Central memory CD4-positive, alpha-beta T cell (primary cell): ENCODE measurements around the gene NUP93.
"Not testable (repeated sequence)": the region's sequence is repeated elsewhere in the genome, so short reads cannot be mapped to it uniquely, and the experiment has no call there.

Experiments
- DNase-seq: peaks from one replicate; pipeline ENCODE4 v3.0.0; 2022

Gene NUP93

GRCh38 chr16:56852401-56852730 is 122.4 kb downstream of the NUP93 start:
- no peak for DNase-seq

- DNase-seq: no peak
Measured at GRCh38 chr16:56852968-56853367, 123.0 kb downstream of the NUP93 start.

GRCh38 chr16:56855201-56855600 is 125.3 kb downstream of the NUP93 start:
- no peak for DNase-seq

- no peak for DNase-seq
Measured at GRCh38 chr16:56855946-56856345, 126.0 kb downstream of the NUP93 start.

- DNase-seq: no peak
Measured at GRCh38 chr16:56856876-56857447, 127.0 kb downstream of the NUP93 start.

GRCh38 chr16:56858374-56858773 is 128.4 kb downstream of the NUP93 start:
- DNase-seq: no peak

- DNase-seq: no peak
Measured at GRCh38 chr16:56859636-56860035, 129.7 kb downstream of the NUP93 start.

- DNase-seq: peak; percentile 58
Measured at GRCh38 chr16:56860226-56861020, 130.5 kb downstream of the NUP93 start.

GRCh38 chr16:56861092-56861610 is 131.2 kb downstream of the NUP93 start:
- DNase-seq: no peak

- DNase-seq: no peak
Measured at GRCh38 chr16:56861756-56862155, 131.8 kb downstream of the NUP93 start.

GRCh38 chr16:56862776-56863175 is 132.8 kb downstream of the NUP93 start:
- DNase-seq: no peak

- DNase-seq: no peak
Measured at GRCh38 chr16:56864960-56865359, 135.0 kb downstream of the NUP93 start, which contains the start of gene SLC12A3. SLC12A3 (plus strand) TSS chr16:56865207; CDS start chr16:56865236, 29 bp downstream.

GRCh38 chr16:56865394-56866062 is 135.6 kb downstream of the NUP93 start:
- no peak for DNase-seq

- peak; percentile 53 for DNase-seq
Measured at GRCh38 chr16:56866955-56867830, 137.3 kb downstream of the NUP93 start.

- DNase-seq: no peak
Measured at GRCh38 chr16:56868175-56868574, 138.2 kb downstream of the NUP93 start.

GRCh38 chr16:56868766-56869165 is 138.8 kb downstream of the NUP93 start:
- not testable (repeated sequence) for DNase-seq

- DNase-seq: no peak
Measured at GRCh38 chr16:56869513-56870275, 139.8 kb downstream of the NUP93 start.

GRCh38 chr16:56870276-56870888 is 140.5 kb downstream of the NUP93 start:
- DNase-seq: no peak

GRCh38 chr16:56871172-56871593 is 141.3 kb downstream of the NUP93 start:
- no peak for DNase-seq

GRCh38 chr16:56872863-56873391 is 143.0 kb downstream of the NUP93 start:
- no peak for DNase-seq

- no peak for DNase-seq
Measured at GRCh38 chr16:56874800-56875199, 144.9 kb downstream of the NUP93 start.
